Measurements from ENCODE around the gene PCDH9.

GRCh38 chr13:67049744-67050143 lies 180.4 kb downstream of the PCDH9 start:
- no peak for TF ChIP-seq CTCF (IDR thresholded peaks at IDR 0.05)
- TF ChIP-seq POLR2A (IDR thresholded peaks at IDR 0.05): no peak

All from right lobe of liver (tissue), 4 donors.